HG03280 (cell line): Measurements from ENCODE around the gene PCDHB6.
"Not testable (repeated sequence)": the region's sequence is repeated elsewhere in the genome, so short reads cannot be mapped to it uniquely, and the experiment has no call there.

ENCODE experiments used
- ATAC-seq: cut with Tn5 transposase; IDR thresholded peaks from one replicate; pipeline ENCODE4 v1.9.1; 2021; ENCODE audit warnings: mild to moderate bottlenecking, moderate library complexity; ENCODE audit not compliant: unreplicated experiment

Gene PCDHB6

GRCh38 chr5:141201646-141202045 is 51.8 kb downstream of the PCDHB6 start:
- ATAC-seq = not testable (repeated sequence)
